KMS-11 (cell line): ENCODE measurements around the gene COL7A1.

Experiments used
- H2AFZ ChIP-seq: fragments of 200-600 bp; sonication (generic); 2 replicates; pipeline ENCODE4 v1.6.1; 2016; ENCODE audit warnings: antibody characterized with exemption, mixed run types, low read depth
- H3K27ac ChIP-seq: fragments of 200-600 bp; sonication (generic); 2 replicates; pipeline ENCODE4 v1.6.1; 2016; ENCODE audit warnings: mild to moderate bottlenecking, mixed run types
- H3K27me3 ChIP-seq: fragments of 200-600 bp; sonication (generic); 2 replicates; pipeline ENCODE4 v1.6.1; 2017; ENCODE audit warnings: mild to moderate bottlenecking, low read depth, mixed run types, moderate library complexity; ENCODE audit not compliant: insufficient read depth
- H3K36me3 ChIP-seq: fragments of 200-600 bp; sonication (generic); 2 replicates; pipeline ENCODE4 v1.6.1; 2017; ENCODE audit warnings: mild to moderate bottlenecking, mixed run types; ENCODE audit not compliant: insufficient read depth
- H3K4me1 ChIP-seq: fragments of 200-600 bp; sonication (generic); 2 replicates; pipeline ENCODE4 v1.6.1; 2016; ENCODE audit warnings: mild to moderate bottlenecking, low read depth, mixed run types; ENCODE audit not compliant: poor library complexity, severe bottlenecking
- H3K4me2 ChIP-seq: fragments of 200-600 bp; sonication (generic); 2 replicates; pipeline ENCODE4 v1.7.0; 2016; ENCODE audit warnings: mild to moderate bottlenecking, mixed run types
- H3K4me3 ChIP-seq: fragments of 200-600 bp; sonication (generic); IDR thresholded peaks from 2 replicates; pipeline ENCODE4 v1.6.1; 2017; ENCODE audit warnings: low read depth, low read length, mixed read lengths; ENCODE audit not compliant: insufficient read depth
- H3K79me2 ChIP-seq: fragments of 200-600 bp; sonication (generic); 2 replicates; pipeline ENCODE4 v1.6.1; 2016; ENCODE audit warnings: low read depth, mixed run types; ENCODE audit not compliant: insufficient read depth
- H3K9ac ChIP-seq: fragments of 200-600 bp; sonication (generic); 2 replicates; pipeline ENCODE4 v1.6.1; 2016; ENCODE audit warnings: mild to moderate bottlenecking, mixed run types
- H4K20me1 ChIP-seq: fragments of 200-600 bp; sonication (generic); 2 replicates; pipeline ENCODE4 v1.6.1; 2016; ENCODE audit warnings: mild to moderate bottlenecking, mixed run types; ENCODE audit not compliant: insufficient read depth
- CTCF ChIP-seq: fragments of 200-600 bp; sonication (generic); conservative IDR thresholded peaks from 2 replicates; pipeline ENCODE4 v1.6.1; 2017; ENCODE audit warnings: low read depth, mild to moderate bottlenecking, antibody characterized with exemption, low read length, moderate library complexity, mixed read lengths

COL7A1 gene

GRCh38 chr3:48595075-48595525 is at the start of gene COL7A1:
Gene COL7A1 (minus strand): TSS chr3:48595329. CDS start chr3:48595159, 170 bp downstream.
- Histone ChIP-seq H3K4me1 (no peaks in the 10 kb centered on the region), H3K27ac (no peak within 1 kb of the TSS), H4K20me1 (no peaks in the 10 kb centered on the region), H3K4me3 (no peak within 1 kb of the TSS), H3K9ac (no peak within 1 kb of the TSS), H3K27me3 (peaks cover 9% of the 10 kb centered on the region; the same call in 1 of the 2 replicates), H3K79me2 (no peaks in the 10 kb centered on the region), H3K4me2 (no peak within 1 kb of the TSS), H3K36me3 (no peaks in the 10 kb centered on the region), H2AFZ (no peak within 1 kb of the TSS)
- no peak for TF ChIP-seq CTCF

- Histone ChIP-seq H3K4me3 (no peak overlapping the region), H2AFZ (no peak overlapping the region), H4K20me1 (no peaks in the 10 kb centered on the region), H3K27me3 (no peaks in the 10 kb centered on the region), H3K27ac (no peak overlapping the region), H3K79me2 (no peaks in the 10 kb centered on the region), H3K4me2 (no peak overlapping the region), H3K4me1 (no peaks in the 10 kb centered on the region), H3K9ac (no peak overlapping the region), H3K36me3 (no peaks in the 10 kb centered on the region)
- no peak for TF ChIP-seq CTCF
Observed at GRCh38 chr3:48642605-48643004, 47.5 kb upstream of the COL7A1 start.

- no peak overlapping the region for H2AFZ ChIP-seq
- no peaks in the 10 kb centered on the region for H3K27me3 ChIP-seq
- no peak overlapping the region for H3K27ac ChIP-seq
- no peak overlapping the region for H3K4me3 ChIP-seq
- no peaks in the 10 kb centered on the region for H3K4me1 ChIP-seq
- H3K4me2 ChIP-seq: no peak overlapping the region
- H4K20me1 ChIP-seq: no peaks in the 10 kb centered on the region
- H3K79me2 ChIP-seq: no peaks in the 10 kb centered on the region
- H3K9ac ChIP-seq: no peak overlapping the region
- TF ChIP-seq CTCF: no peak
- no peaks in the 10 kb centered on the region for H3K36me3 ChIP-seq
Observed at GRCh38 chr3:48641396-48641795, 46.3 kb upstream of the COL7A1 start.

GRCh38 chr3:48639944-48640606 is 44.9 kb upstream of the COL7A1 start:
- Histone ChIP-seq H2AFZ (no peak overlapping the region), H3K4me2 (no peak overlapping the region), H3K9ac (no peak overlapping the region), H3K27me3 (no peaks in the 10 kb centered on the region), H3K4me3 (no peak overlapping the region), H3K36me3 (no peaks in the 10 kb centered on the region), H4K20me1 (no peaks in the 10 kb centered on the region), H3K79me2 (no peaks in the 10 kb centered on the region), H3K27ac (no peak overlapping the region), H3K4me1 (no peaks in the 10 kb centered on the region)
- TF ChIP-seq CTCF: no peak
